Measurements from ENCODE around the gene ST6GALNAC5. TPM values are rescaled to one million over a fixed set of nuclear protein-coding genes. Genes with fewer than 3 reads are reported as not detected.
"Not testable (repeated sequence)": the region's sequence is repeated elsewhere in the genome, so short reads cannot be mapped to it uniquely, and the experiment has no call there.

Gene ST6GALNAC5
- total RNA-seq, 1 donor from 2014 or later = 32.9 TPM

DNA sequence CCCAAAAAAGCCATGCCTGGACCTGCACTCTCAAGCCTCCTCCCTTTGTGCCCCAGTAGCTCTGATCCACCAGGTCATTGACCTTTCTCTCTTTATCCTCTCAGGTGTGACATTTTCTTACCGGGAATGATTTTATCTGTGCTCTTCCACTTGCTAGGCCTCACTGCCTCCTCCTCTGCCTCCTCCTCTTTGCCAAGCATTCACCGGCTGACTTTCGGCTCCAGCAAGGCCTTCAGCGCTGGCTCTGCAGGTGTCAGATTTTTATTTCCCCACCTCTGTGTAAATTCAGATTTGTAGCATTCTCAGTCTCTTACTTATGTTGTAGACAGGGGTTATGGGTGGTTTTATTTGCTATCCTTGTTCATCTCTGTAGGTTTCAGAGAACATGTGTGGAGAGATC, 91.5 kb downstream of the ST6GALNAC5 start:
- no peaks in the 10 kb centered on the region for H3K27me3 ChIP-seq
- intact Hi-C loops (cut with DNase I) = no loop called here
- no peaks in the 10 kb centered on the region for H3K9me3 ChIP-seq
- TF ChIP-seq, protein P1, sequence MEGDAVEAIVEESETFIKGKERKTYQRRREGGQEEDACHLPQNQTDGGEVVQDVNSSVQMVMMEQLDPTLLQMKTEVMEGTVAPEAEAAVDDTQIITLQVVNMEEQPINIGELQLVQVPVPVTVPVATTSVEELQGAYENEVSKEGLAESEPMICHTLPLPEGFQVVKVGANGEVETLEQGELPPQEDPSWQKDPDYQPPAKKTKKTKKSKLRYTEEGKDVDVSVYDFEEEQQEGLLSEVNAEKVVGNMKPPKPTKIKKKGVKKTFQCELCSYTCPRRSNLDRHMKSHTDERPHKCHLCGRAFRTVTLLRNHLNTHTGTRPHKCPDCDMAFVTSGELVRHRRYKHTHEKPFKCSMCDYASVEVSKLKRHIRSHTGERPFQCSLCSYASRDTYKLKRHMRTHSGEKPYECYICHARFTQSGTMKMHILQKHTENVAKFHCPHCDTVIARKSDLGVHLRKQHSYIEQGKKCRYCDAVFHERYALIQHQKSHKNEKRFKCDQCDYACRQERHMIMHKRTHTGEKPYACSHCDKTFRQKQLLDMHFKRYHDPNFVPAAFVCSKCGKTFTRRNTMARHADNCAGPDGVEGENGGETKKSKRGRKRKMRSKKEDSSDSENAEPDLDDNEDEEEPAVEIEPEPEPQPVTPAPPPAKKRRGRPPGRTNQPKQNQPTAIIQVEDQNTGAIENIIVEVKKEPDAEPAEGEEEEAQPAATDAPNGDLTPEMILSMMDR (IDR thresholded peaks at IDR 0.05) = no peak
- no peaks in the 10 kb centered on the region for H3K4me1 ChIP-seq
- H3K27ac ChIP-seq = no peak overlapping the region
- no peak overlapping the region for H3K4me3 ChIP-seq
- H3K36me3 ChIP-seq = no peaks in the 10 kb centered on the region
- no peak for DNase-seq (ENCODE audit: low spot score in 2 of 2)

DNA sequence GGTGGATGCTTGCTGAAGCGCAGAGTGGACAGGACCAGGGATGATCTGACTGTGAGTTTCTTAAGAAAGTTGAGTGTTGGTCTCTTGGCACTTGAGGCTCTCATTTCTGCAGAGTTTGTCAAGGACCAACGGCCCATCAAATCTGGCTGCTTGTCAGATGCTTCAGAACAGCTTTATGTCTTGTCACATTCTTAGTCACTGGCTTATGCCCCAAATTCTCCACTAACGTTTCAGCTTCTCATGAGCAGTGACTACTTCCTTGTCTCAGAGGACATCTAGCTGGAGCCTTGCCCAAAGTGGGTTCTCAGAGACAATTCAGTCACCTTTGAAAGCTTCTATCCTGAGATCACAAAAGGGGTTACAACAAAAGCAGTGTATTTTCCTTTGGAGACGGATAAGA, 92.3 kb downstream of the ST6GALNAC5 start:
- H3K4me3 ChIP-seq = no peak overlapping the region
- H3K27me3 ChIP-seq = no peaks in the 10 kb centered on the region
- H3K36me3 ChIP-seq = no peaks in the 10 kb centered on the region
- DNase-seq (ENCODE audit: low spot score in 2 of 2) = no peak
- no peak overlapping the region for H3K27ac ChIP-seq
- H3K9me3 ChIP-seq = no peaks in the 10 kb centered on the region
- no peaks in the 10 kb centered on the region for H3K4me1 ChIP-seq
- intact Hi-C loops (cut with DNase I) = no loop called here
- TF ChIP-seq, protein P1 (IDR thresholded peaks at IDR 0.05) = no peak

DNA sequence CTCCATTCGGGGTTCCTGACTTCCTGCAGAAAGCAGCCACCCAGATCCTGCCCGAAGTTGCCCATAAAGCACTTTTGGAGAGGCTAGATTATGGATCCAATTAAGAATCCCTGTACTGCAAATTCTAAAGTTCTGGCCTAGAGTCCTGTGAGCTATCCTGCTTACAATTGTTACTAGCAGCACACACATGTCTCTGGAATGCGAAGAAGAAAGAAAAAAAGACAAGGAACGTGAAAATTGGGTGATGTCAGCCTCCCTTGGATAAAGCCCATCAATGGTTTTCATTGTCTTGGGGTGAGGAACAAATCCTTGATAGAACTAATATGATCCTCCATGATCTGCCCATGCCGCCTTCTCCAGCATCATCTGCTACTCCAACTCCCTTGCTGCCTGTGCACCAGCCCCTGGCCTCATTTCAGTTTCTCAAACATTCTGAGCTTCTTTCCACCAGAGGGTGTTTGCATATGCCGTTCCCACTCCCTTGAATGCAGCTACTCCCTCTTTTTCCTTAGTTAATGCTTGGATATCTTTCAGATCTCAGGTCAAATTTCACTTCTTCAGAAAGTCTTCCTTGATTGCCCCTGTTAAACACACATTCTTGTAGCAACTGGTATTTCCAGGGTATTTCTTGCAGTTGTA, 94.0 kb downstream of the ST6GALNAC5 start:
- Histone ChIP-seq H3K36me3 (no peaks in the 10 kb centered on the region), H3K4me3 (no peak overlapping the region), H3K27ac (no peak overlapping the region), H3K4me1 (no peaks in the 10 kb centered on the region), H3K9me3 (peaks cover 0 to 8% of the 10 kb centered on the region in 2 donors), H3K27me3 (no peaks in the 10 kb centered on the region)
- DNase-seq (ENCODE audit: low spot score in 2 of 2) = no peak
- intact Hi-C loops (cut with DNase I) = no loop called here
- TF ChIP-seq, protein P1 (IDR thresholded peaks at IDR 0.05) = no peak

DNA sequence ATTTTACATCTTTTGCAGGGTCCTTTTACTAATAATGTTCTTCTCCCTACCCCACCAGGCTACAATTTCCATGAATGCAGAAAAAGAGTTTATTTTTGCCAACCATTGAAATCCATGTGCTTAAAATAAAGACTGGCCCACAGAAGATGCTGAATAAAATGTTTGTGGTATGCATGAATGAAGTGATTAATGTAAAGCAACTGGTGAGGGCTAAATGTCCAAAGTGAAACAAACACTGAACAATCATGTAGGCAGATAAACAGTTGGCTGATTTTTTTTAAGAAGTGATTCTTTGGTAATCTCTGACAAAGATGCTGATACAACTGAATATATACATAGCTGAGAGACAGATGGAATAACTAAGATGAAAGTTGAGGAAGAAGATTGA, 94.5 kb downstream of the ST6GALNAC5 start:
- H3K4me1 ChIP-seq = no peaks in the 10 kb centered on the region
- peaks cover 0 to 8% of the 10 kb centered on the region in 2 donors for H3K9me3 ChIP-seq
- no peak overlapping the region for H3K4me3 ChIP-seq
- no peak overlapping the region for H3K27ac ChIP-seq
- TF ChIP-seq, protein P1 (IDR thresholded peaks at IDR 0.05) = no peak
- H3K27me3 ChIP-seq = no peaks in the 10 kb centered on the region
- intact Hi-C loops (cut with DNase I) = no loop called here
- no peak for DNase-seq (ENCODE audit: low spot score in 2 of 2)
- no peaks in the 10 kb centered on the region for H3K36me3 ChIP-seq

DNA sequence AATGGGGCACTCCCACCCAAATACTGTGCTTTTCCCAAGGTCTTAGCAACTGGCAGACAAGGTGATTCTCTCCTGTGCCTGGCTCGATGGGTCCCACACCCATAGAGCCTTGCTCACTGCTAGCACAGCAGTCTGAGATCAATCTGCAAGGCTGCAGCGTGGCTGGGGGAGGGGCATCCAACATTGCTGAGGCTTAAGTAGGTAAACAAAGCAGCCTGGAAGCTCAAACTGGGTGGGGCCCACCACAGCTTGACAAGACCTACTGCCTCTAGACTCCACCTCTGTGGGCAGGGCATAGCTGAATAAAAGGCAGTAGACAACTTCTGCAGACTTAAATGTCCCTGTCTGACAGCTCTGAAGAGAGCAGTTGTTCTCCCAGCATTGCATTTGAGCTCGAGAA, 114.0 kb downstream of the ST6GALNAC5 start:
- H3K36me3 ChIP-seq; H3K4me3 ChIP-seq; H3K4me1 ChIP-seq; DNase-seq (ENCODE audit: low spot score in 2 of 2); H3K27me3 ChIP-seq; intact Hi-C loops (cut with DNase I); H3K27ac ChIP-seq: not testable (repeated sequence)
- peaks cover 0 to 57% of the 10 kb centered on the region in 2 donors for H3K9me3 ChIP-seq

DNA sequence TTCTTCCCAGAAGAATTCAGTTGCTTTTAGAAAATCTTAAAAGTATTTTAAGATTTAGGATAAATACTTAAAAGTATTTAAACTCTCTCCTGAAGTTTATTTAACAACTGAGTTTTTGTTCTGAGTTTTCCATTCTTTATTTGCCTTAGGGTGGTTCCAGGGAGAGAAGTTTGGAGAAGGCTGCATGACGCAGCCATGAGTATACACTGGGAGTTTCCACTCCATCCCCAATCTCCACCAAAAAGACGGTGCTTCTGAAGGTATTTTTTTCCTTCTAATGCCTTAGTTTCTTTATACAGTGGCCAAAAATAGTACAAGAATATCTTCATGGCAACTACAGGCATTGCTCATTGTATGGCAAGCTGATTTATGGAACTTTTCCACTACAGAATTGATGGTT, 122.7 kb downstream of the ST6GALNAC5 start:
- H3K4me1 ChIP-seq = no peaks in the 10 kb centered on the region
- TF ChIP-seq, protein P1 (IDR thresholded peaks at IDR 0.05) = no peak
- H3K27ac ChIP-seq = no peak overlapping the region
- no peaks in the 10 kb centered on the region for H3K36me3 ChIP-seq
- no peak overlapping the region for H3K4me3 ChIP-seq
- H3K27me3 ChIP-seq = no peaks in the 10 kb centered on the region
- intact Hi-C loops (cut with DNase I) = no loop called here
- peaks cover 0 to 14% of the 10 kb centered on the region in 2 donors for H3K9me3 ChIP-seq
- no peak for DNase-seq (ENCODE audit: low spot score in 2 of 2)
